Ovary (tissue), 9 donors: ENCODE measurements around the gene TAS2R38. TPM values are rescaled to one million over a fixed set of nuclear protein-coding genes. Genes with fewer than 3 reads are reported as not detected.
"Not testable (repeated sequence)": the region's sequence is repeated elsewhere in the genome, so short reads cannot be mapped to it uniquely, and the experiment has no call there.

Source experiments
- DNase-seq, 5 donors: peaks; one replicate each; pipeline ENCODE4 v3.0.0-alpha.2; 2019 to 2020
- H3K27ac ChIP-seq, 2 donors: fragments of 200-600 bp; one replicate each; pipeline versions ENCODE4 v1.5.1 to v1.8.0; 2019 to 2022
- H3K27me3 ChIP-seq: fragments of 200-600 bp; one replicate; pipeline ENCODE4 v1.8.0; 2022
- H3K36me3 ChIP-seq: fragments of 200-600 bp; sonication (generic); one replicate; pipeline ENCODE4 v1.5.1; 2019
- H3K4me1 ChIP-seq: one replicate; pipeline ENCODE4 v1.8.1; 2013; ENCODE audit warnings: mild to moderate bottlenecking, moderate library complexity; ENCODE audit not compliant: insufficient read depth
- H3K4me3 ChIP-seq: fragments of 200-600 bp; sonication (generic); one replicate; pipeline ENCODE4 v1.5.1; 2017
- H3K9me3 ChIP-seq, 2 donors: fragments of 200-600 bp in 1 of 2; sonication (generic) in 1 of 2; one replicate each; pipeline versions ENCODE4 v1.5.1 to v1.8.1; 2013 to 2019; ENCODE audit warnings: mild to moderate bottlenecking in 1 of 2, moderate library complexity in 1 of 2
- EP300 ChIP-seq: sonication (generic); formaldehyde crosslinking; IDR thresholded peaks from one replicate; pipeline ENCODE4 v1.6.1; 2017; ENCODE audit warnings: antibody characterized with exemption
- POLR2A ChIP-seq: fragments of 450-650 bp; IDR thresholded peaks from one replicate; pipeline ENCODE4 v1.6.1; 2017; ENCODE audit warnings: antibody characterized with exemption, mild to moderate bottlenecking, moderate library complexity
- WGBS, 3 donors: extraction: QIAGEN DNeasy Blood & Tissue Kit in 1 of 3; methylation state at CpG; one replicate each; pipeline versions ENCODE4 v1.1.5 to v1.1.7; 2013 to 2017; 5-methylcytosine and 5-hydroxymethylcytosine counted together
- intact Hi-C, 4 donors: fragments of 100-400 bp; cut with DNase I; formaldehyde crosslinking; loops; one replicate each; pipeline versions ENCODE4 v1.11.0 to v1.15.1; 2022 to 2023
- polyA plus RNA-seq, 2 donors: library from polyadenylated mRNA; stranded (reverse); fragments of 200-250 nt in 1 of 2; fragments of 350-450 nt in 1 of 2; fragmentation: Illumina TruSeq in 1 of 2; extraction: RNeasy Lipid Tissue Mini Kit (QIAGEN cat#74804) in 1 of 2; gene quantifications; one replicate each; pipeline ENCODE4 v1.2.3, GENCODE V29; 2013 to 2014
- total RNA-seq, 7 donors: library from RNA; depleted of rRNA in 2 of 7; stranded (reverse); fragments of >200 nt in 2 of 7; fragmentation: NEBNext Ultra II Directional in 3 of 7; extraction: Animal tissue kit (Norgen Biotek cat#: 25700) in 3 of 7; gene quantifications; one replicate each; pipeline versions ENCODE4 v1.1.0 to v1.2.4, GENCODE V29; 2016 to 2023
- TF ChIP-seq, protein P1 (sequence below), 3 donors: fragments of 450-650 bp in 2 of 3; fragments of 200-600 bp in 1 of 3; IDR thresholded peaks; one replicate each; pipeline versions ENCODE4 v1.5.1 to v1.8.0; 2016 to 2022; ENCODE audit warnings: antibody characterized with exemption in 3 of 3, mild to moderate bottlenecking in 1 of 3
- donor health status: DM: no; HTN: no; CAD: no; lungs with moderate emphysema.
- donor health status: DM: no; HTN: no; CAD: no.
- donor health status: Bipolar disorder and iron deficiency.
- donor health status: DM: yes; HTN: yes; CAD: no.
- donor health status: DM: no; HTN: no; CAD: no.
- donor health status: DM: yes; HTN: yes; CAD: no.

Gene TAS2R38
- total and polyA plus RNA-seq, 9 donors, result not detected

- 76 to 83% (median 79%) methylated on average over 2 of the region's 2 CpGs for WGBS, 3 donors
- Histone ChIP-seq H3K9me3 (no peaks in the 10 kb centered on the region), H3K27ac (no peak overlapping the region), H3K36me3 (no peaks in the 10 kb centered on the region), H3K4me1 (no peaks in the 10 kb centered on the region), H3K4me3 (no peak overlapping the region), H3K27me3 (no peaks in the 10 kb centered on the region)
- intact Hi-C loops, result no loop called here
- TF ChIP-seq EP300, result no peak
- no peak for DNase-seq
Observed at GRCh38 chr7:141992156-141992555, 18.6 kb upstream of the TAS2R38 start.

GRCh38 chr7:141991140-141991539 is 17.6 kb upstream of the TAS2R38 start:
- no peak overlapping the region for H3K27ac ChIP-seq
- TF ChIP-seq POLR2A, result no peak
- TF ChIP-seq, protein P1, sequence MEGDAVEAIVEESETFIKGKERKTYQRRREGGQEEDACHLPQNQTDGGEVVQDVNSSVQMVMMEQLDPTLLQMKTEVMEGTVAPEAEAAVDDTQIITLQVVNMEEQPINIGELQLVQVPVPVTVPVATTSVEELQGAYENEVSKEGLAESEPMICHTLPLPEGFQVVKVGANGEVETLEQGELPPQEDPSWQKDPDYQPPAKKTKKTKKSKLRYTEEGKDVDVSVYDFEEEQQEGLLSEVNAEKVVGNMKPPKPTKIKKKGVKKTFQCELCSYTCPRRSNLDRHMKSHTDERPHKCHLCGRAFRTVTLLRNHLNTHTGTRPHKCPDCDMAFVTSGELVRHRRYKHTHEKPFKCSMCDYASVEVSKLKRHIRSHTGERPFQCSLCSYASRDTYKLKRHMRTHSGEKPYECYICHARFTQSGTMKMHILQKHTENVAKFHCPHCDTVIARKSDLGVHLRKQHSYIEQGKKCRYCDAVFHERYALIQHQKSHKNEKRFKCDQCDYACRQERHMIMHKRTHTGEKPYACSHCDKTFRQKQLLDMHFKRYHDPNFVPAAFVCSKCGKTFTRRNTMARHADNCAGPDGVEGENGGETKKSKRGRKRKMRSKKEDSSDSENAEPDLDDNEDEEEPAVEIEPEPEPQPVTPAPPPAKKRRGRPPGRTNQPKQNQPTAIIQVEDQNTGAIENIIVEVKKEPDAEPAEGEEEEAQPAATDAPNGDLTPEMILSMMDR (IDR thresholded peaks at IDR 0.05), result no peak
- TF ChIP-seq EP300, result no peak
- 87 to 93% (median 92%) methylated on average over 6 of the region's 6 CpGs for WGBS, 3 donors
- H3K27me3 ChIP-seq, result no peaks in the 10 kb centered on the region
- no peaks in the 10 kb centered on the region for H3K36me3 ChIP-seq
- no peaks in the 10 kb centered on the region for H3K4me1 ChIP-seq
- DNase-seq, result no peak
- no peak overlapping the region for H3K4me3 ChIP-seq
- H3K9me3 ChIP-seq, result no peaks in the 10 kb centered on the region
- intact Hi-C loops, result no loop called here

DNA sequence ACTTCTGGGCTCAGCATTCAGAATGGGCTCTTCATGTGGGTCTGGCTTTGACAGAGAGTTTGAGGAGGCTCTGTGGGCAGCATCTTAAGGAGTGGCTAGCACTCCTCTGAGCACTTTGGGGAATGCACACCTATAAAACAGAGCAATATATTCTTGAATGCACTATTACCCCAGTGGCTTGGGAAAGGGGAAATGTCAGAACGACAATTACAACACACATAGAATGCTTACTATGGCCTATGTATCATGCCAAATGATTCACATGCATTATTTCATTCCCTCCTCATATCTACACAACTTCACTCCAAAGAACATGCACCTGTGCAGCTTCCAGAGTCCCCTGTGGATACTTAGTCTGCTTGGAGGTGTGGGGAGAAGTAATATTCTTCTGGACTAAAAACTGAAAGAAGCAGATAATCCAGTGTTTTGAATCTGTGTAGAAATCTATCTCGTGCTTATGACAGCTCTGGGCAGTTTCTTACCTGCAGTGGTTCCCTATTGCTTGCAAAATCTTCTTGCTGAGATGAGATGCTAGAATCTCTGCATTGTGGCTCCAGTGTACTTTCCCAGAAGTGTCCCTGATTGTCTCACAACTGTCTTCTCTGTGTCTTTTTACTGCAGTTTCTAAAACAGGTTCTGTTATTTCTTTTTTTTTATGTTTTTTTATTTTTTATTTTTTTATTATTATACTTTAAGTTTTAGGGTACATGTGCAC is 16.6 kb upstream of the TAS2R38 start:
- Histone ChIP-seq H3K36me3 (no peaks in the 10 kb centered on the region), H3K4me1 (no peaks in the 10 kb centered on the region), H3K4me3 (no peak overlapping the region), H3K27ac (no peak overlapping the region), H3K9me3 (no peaks in the 10 kb centered on the region), H3K27me3 (no peaks in the 10 kb centered on the region)
- 69 to 74% (median 71%) methylated on average over 2 of the region's 2 CpGs for WGBS, 3 donors
- TF ChIP-seq, protein P1 (IDR thresholded peaks at IDR 0.05), result no peak
- TF ChIP-seq EP300, result no peak
- no peak for TF ChIP-seq POLR2A
- intact Hi-C loops, result no loop called here
- no peak for DNase-seq

- H3K36me3 ChIP-seq, H3K4me1 ChIP-seq, DNase-seq, H3K27ac ChIP-seq, H3K9me3 ChIP-seq, intact Hi-C loops, H3K4me3 ChIP-seq, H3K27me3 ChIP-seq: not testable (repeated sequence)
- WGBS, 3 donors, result 79 to 94% (median 85%) methylated on average over 4 of the region's 4 CpGs
Observed at GRCh38 chr7:141987803-141988202, 14.2 kb upstream of the TAS2R38 start.

DNA sequence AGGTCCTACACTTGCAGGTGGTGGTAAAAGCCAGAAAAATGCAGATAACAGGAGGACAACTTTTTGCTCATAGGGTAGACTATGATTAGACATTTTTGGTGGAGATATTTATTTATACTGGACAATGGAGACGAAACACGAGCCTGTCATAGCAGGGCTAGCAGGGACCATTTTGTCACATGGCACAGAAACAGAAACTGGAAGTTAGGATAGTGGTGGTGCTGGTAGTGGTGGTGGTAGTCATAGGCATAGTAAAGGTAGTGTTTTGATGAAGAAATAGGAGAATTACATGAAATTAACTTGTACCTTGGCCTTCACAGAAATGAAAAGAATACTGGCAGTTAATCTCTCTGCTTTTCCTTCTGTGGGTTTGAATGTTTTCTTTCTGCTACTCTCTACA is 13.3 kb upstream of the TAS2R38 start:
- DNase-seq, result no peak
- WGBS, 3 donors, result 66 to 76% (median 75%) methylated on average over 2 of the region's 2 CpGs
- no peaks in the 10 kb centered on the region for H3K9me3 ChIP-seq

DNA sequence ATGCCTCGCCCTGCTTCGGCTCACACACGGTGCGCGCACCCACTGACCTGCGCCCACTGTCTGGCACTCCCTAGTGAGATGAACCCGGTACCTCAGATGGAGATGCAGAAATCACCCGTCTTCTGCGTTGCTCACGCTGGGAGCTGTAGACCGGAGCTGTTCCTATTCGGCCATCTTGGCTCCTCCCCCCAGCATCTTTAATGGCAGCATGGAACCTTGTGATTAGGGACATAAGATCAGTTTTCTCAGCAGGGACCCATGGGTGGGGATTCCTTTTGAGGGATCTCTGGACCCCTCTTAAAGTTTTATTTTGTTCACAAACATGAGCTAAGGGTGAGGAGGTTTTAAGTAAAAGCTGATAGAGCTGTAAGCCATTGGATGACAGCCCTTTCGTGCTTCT is 12.4 kb upstream of the TAS2R38 start:
- intact Hi-C loops, H3K4me3 ChIP-seq, H3K27ac ChIP-seq, H3K9me3 ChIP-seq, H3K4me1 ChIP-seq, H3K36me3 ChIP-seq, H3K27me3 ChIP-seq, DNase-seq: not testable (repeated sequence)
- 92 to 98% (median 94%) methylated on average over 12 to 13 of the region's 13 CpGs for WGBS, 3 donors

More for the DNA sequence above, 13.3 kb upstream of the TAS2R38 start:
- no peak for TF ChIP-seq POLR2A
- TF ChIP-seq EP300, result no peak
- TF ChIP-seq, protein P1 (IDR thresholded peaks at IDR 0.05), result no peak
- intact Hi-C loops, result no loop called here
- no peaks in the 10 kb centered on the region for H3K4me1 ChIP-seq
- no peak overlapping the region for H3K4me3 ChIP-seq
- no peak overlapping the region for H3K27ac ChIP-seq
- H3K36me3 ChIP-seq, result no peaks in the 10 kb centered on the region
- no peaks in the 10 kb centered on the region for H3K27me3 ChIP-seq
